NCI-H146 treated with DMSO at 0.1 percent for 48 hours (cell line): ENCODE data around the gene SLC35E3.
"Not testable (repeated sequence)": the region's sequence is repeated elsewhere in the genome, so short reads cannot be mapped to it uniquely, and the experiment has no call there.

Experiments
- DNase-seq: peaks from one replicate; lab custom pipeline; 2025; ENCODE audit not compliant: unreplicated experiment; lab: John Stamatoyannopoulos, UW

SLC35E3 gene

GRCh38 chr12:68793975-68794652, 48.1 kb downstream of the SLC35E3 start:
- DNase-seq = no peak

GRCh38 chr12:68794653-68795251, 48.8 kb downstream of the SLC35E3 start:
- DNase-seq = no peak

GRCh38 chr12:68796399-68796798, 50.4 kb downstream of the SLC35E3 start:
- DNase-seq = no peak

GRCh38 chr12:68798882-68799234, 52.9 kb downstream of the SLC35E3 start:
- DNase-seq = no peak

- DNase-seq = no peak
Observed at GRCh38 chr12:68800294-68800693, 54.3 kb downstream of the SLC35E3 start.

- DNase-seq = not testable (repeated sequence)
Observed at GRCh38 chr12:68801124-68801523, 55.1 kb downstream of the SLC35E3 start.

- not testable (repeated sequence) for DNase-seq
Observed at GRCh38 chr12:68802372-68802745, 56.4 kb downstream of the SLC35E3 start.

- not testable (repeated sequence) for DNase-seq
Observed at GRCh38 chr12:68802911-68803651, 57.1 kb downstream of the SLC35E3 start.

GRCh38 chr12:68803948-68804656, 58.1 kb downstream of the SLC35E3 start:
- DNase-seq = no peak

GRCh38 chr12:68804657-68805591, 58.9 kb downstream of the SLC35E3 start:
- no peak for DNase-seq

- no peak for DNase-seq
Observed at GRCh38 chr12:68805592-68806120, 59.7 kb downstream of the SLC35E3 start.

GRCh38 chr12:68806488-68807237, 60.7 kb downstream of the SLC35E3 start:
- DNase-seq = no peak

GRCh38 chr12:68807274-68807575, 61.2 kb downstream of the SLC35E3 start:
- DNase-seq = not testable (repeated sequence)

GRCh38 chr12:68807576-68808387, 61.8 kb downstream of the SLC35E3 start, which contains the start of gene MDM2:
Gene MDM2 (plus strand): TSS chr12:68808177. CDS start chr12:68808478, 301 bp downstream.
- DNase-seq = peak; percentile 83

- DNase-seq = peak; percentile 89
Observed at GRCh38 chr12:68808388-68809189, 62.6 kb downstream of the SLC35E3 start.

- DNase-seq = no peak
Observed at GRCh38 chr12:68809190-68810026, 63.4 kb downstream of the SLC35E3 start.

GRCh38 chr12:68810027-68810389, 64.0 kb downstream of the SLC35E3 start:
- not testable (repeated sequence) for DNase-seq
